GM18511 (cell line): ENCODE data around the gene XRCC1.
"Not testable (repeated sequence)": the region's sequence is repeated elsewhere in the genome, so short reads cannot be mapped to it uniquely, and the experiment has no call there.

ENCODE experiments used
- ATAC-seq: cut with Tn5 transposase; IDR thresholded peaks from one replicate; pipeline ENCODE4 v1.9.1; 2021; ENCODE audit warnings: mild to moderate bottlenecking, moderate library complexity; ENCODE audit not compliant: unreplicated experiment

Gene XRCC1

DNA sequence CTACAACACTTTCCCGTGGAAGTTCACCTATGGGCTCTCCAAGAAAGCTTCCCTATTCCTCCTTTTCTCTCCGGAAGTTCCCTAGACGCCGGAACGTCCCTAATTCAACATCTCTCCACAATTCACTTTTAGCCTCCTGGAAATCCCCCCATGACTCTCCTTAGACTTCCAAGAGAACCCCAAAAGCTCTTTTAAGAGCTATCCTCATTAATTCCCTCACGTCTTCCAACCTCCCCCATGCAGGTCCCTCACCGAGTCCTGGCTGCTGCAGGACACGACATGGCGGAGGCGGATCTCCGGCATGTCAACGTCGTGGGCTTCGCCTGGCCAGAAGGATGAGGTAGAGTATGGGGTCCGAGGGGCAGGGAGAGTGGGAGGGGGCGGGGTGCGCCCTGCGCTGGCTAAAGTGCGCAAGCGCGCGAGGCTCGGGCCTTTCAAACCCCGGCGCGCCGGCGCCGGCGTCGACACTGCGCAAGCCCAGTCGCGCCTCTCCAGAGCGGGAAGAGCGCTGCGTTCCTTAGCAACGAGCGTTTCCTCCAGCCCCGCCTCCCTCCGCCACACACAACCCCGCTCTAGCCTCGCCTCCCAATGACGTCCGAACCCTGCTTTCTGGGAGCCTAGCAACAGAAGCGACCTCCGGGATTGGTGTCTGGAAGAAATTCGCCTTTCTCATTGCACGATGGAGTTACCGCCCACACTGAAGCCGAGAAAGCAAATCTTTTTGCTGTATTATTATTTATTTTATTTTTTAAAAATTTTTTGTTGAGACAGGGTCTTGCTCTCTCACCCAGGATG is at the start of gene XRCC1, which contains the start of gene PINLYP:
TSS of gene XRCC1 (minus strand) at position 372 of the 795 bp plus-strand sequence. CDS start at position 303, 69 bp downstream.
TSS of gene PINLYP (plus strand) at position 646 of the 795 bp plus-strand sequence. CDS start 1,391 bp downstream, outside the sequence.
- ATAC-seq, result peak; percentile 98

DNA sequence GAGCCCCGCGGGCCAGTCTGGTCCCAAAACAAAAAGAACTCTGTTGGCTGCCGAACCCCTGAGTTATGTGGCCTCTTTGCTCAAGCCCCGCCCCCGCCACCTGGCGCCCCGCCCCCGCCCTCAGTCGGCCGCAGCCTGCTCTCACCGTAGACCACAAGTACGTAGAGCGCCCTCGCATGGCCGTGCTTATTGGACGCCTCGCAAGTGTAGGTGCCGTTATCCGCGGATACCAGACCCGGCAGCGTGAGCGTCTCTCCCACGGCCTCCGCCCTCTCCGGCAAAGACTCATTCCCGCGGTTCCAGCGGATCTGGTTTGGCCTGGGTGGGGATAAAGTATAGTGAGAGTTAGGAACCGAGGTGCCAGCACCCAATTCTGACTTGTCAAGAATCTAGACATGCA is 49.6 kb upstream of the XRCC1 start:
- no peak for ATAC-seq

GRCh38 chr19:43623889-43624670 is 48.8 kb upstream of the XRCC1 start:
- no peak for ATAC-seq

GRCh38 chr19:43622956-43623355 is 47.6 kb upstream of the XRCC1 start:
- no peak for ATAC-seq

- ATAC-seq, result no peak
Observed at GRCh38 chr19:43622070-43622469, 46.7 kb upstream of the XRCC1 start.

- no peak for ATAC-seq
Observed at GRCh38 chr19:43620061-43621001, 45.0 kb upstream of the XRCC1 start.

DNA sequence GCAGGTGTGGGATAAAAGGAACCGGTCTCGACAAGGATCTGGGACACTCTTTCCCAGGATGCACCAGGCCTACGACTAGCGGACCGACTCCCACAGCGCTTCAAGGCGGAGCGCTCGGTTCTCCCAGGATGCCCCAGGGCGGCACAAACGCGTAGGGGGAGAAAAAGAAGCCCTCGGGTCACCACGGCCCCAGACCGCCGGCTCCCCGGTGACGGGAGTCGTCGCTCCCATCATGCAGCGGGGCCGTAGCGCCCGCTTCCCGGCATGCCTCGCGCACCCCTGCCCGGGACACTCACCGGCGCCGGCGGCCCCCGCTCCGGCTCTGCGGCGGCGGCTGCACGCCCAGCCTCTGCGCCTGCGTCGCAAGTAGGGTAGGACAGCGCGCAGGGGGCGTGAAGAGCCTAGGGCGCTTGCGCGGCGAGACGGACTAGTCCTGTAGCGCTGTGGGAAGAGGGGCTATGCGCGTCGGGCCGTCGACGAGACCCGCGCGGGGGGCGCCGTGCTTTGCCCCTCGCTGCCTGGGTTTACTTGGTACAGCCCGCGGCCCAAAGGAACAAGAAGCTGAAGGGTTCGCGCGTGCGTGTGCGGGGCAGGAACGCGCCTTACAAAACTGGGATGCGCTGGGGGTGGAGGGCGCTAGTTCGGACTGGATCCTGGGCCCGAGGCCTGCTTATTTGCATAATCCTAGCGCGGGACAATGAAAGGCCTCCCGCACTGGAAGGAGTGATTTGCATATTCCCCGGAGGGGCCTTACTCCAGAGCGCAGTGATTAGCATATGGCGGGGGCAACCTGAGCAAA is 44.1 kb upstream of the XRCC1 start, which contains the start of gene ZNF428:
TSS of gene ZNF428 (minus strand) at position 368 of the 799 bp plus-strand sequence. CDS start 5,325 bp downstream, outside the sequence.
- ATAC-seq, result peak; percentile 80

- peak; percentile 44 for ATAC-seq
Observed at GRCh38 chr19:43618921-43619261, 43.6 kb upstream of the XRCC1 start.

DNA sequence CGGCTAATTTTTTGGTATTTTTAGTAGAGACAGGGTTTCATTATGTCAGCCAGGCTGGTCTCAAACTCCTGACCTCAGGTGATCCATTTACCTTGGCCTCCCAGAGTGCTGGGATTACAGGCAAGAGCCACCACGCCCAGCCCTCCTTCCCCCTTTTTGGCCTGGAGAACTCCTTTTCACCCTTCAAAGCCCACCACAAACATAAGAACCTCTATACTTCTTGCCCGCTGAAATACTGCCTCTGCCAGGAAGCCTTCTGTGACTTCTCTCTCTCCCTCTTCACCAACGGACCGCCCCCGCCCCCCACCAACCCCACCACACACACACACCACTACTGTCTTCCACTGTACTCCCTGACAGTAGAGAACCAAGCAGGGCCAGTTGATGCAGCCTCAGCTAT is 41.6 kb upstream of the XRCC1 start:
- ATAC-seq, result no peak

GRCh38 chr19:43616306-43616705 is 41.0 kb upstream of the XRCC1 start:
- no peak for ATAC-seq

DNA sequence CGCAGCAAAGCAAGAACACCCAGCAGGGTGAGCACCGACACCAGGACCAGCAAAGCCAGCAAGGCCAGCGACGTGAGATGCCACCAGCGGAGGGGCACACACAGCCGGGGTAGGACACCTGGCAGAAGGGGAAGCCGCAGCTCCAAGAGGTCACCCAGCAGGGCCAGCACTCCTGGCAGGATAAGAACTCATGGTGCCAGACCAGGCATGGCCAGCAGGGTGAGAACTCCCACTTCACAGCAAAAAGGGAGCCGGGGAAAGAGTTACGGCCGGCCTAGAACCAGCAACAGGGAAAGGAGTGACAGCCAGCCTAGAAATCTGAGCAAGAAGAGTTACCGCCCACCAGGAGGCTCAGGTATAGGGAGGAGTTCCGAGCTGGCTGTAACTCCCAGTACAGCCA is 37.0 kb upstream of the XRCC1 start:
- ATAC-seq, result no peak

DNA sequence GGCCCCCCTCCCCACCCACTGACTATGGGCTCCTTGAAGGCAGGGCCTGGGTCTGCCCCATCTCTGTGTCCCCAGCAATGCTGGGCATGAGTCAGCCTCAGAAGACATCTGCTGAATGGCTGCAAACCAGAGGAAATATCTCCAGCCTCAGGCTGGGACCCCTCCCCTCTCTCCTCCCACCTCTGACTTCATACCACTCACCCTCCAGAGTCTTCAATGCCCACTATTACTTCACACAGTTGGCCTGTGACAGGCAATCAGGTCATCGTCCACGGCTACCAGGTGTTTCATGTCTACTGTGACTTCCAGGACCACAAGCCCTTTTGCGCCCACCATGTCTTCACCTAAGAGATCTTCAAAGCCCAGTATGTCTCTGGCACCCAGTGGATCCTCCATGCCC is 36.5 kb upstream of the XRCC1 start, which contains the start of gene SRRM5:
TSS of gene SRRM5 (plus strand) at position 301 of the 400 bp plus-strand sequence. CDS start at position 335, 34 bp downstream.
- ATAC-seq, result no peak

DNA sequence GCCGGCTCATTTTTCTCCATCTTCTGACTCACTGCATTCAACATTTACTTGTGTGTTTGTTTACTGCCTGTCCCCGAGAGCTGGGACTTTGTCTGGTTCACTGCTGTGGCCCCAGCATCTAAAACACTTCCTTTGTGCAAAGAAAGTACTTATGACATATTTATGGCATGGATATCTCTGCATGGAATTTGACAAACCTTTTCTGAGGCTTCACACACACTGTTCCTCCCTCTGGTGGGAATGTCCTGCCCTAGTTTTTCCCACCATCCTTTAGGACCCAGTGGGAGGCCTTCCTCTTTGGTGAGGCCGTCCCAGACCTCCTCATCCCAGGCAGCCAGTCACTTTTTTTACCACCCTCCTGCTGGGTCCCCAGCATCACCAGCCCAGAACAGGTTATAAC is 35.2 kb upstream of the XRCC1 start:
- no peak for ATAC-seq

DNA sequence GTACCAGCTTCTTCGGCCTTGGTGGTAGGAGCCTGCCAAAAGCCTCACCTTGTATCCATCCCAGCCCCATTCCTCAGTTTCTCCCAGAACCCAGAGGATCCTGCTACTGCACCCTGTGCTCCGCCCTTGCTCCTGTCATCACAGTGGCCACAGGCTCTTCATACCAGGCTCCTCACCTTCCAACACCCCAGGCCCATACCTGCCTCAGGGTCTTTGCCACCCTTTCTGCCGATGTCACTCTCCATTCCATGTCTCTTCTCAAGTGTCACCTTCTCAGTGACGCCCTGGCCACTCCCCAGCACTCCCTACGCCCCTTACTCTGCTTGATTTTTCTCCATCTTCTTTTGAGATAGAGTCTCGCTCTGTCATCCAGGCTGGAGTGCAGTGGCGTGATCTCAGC is 34.5 kb upstream of the XRCC1 start:
- ATAC-seq, result no peak

GRCh38 chr19:43607238-43608205 is 32.2 kb upstream of the XRCC1 start:
- ATAC-seq, result no peak

- no peak for ATAC-seq
Observed at GRCh38 chr19:43606569-43607229, 31.4 kb upstream of the XRCC1 start.

GRCh38 chr19:43605875-43606568 is 30.7 kb upstream of the XRCC1 start:
- ATAC-seq, result no peak

DNA sequence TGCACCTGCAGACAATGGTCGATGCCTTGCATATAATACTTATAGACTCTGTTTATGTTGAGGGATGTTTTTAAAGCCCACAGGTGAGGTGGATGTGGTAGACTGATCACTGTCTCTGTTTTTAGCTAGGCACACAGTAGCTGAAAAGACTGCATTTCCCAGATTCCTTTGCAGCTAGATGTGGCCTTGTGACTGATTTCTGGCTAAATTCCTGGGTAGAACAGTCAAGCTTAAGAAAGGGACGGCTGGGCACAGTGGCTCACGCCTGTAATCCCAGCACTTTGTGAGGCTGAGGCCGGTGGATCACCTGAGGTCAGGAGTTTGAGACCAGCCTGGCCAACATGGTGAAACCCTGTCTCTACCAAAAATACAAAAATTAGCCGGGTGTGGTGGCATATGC is 25.0 kb upstream of the XRCC1 start:
- not testable (repeated sequence) for ATAC-seq
